Mucosa of descending colon (tissue), 3 donors: ENCODE data around the gene CHRM1. TPM values are rescaled to one million over a fixed set of nuclear protein-coding genes. Genes with fewer than 3 reads are reported as not detected.

Experiments used
- ATAC-seq: fragments of 200-7000 bp; cut with Tn5 transposase; one replicate; pipeline ENCODE4 v1.9.1; 2020; ENCODE audit warnings: mild to moderate bottlenecking, moderate library complexity
- DNase-seq, 3 donors: peaks; one replicate each; pipeline ENCODE4 v3.0.0-alpha.2; 2020
- H3K36me3 ChIP-seq: fragments of 200-600 bp; one replicate; pipeline ENCODE4 v1.8.0; 2021; ENCODE audit warnings: low read depth, mild to moderate bottlenecking
- H3K4me1 ChIP-seq: fragments of 200-600 bp; one replicate; pipeline ENCODE4 v1.8.0; 2021; ENCODE audit warnings: low read depth, mild to moderate bottlenecking
- H3K4me3 ChIP-seq: fragments of 200-600 bp; one replicate; pipeline ENCODE4 v1.8.0; 2021; ENCODE audit warnings: mild to moderate bottlenecking
- H3K9me3 ChIP-seq: fragments of 200-600 bp; one replicate; pipeline ENCODE4 v1.8.0; 2021; ENCODE audit warnings: mild to moderate bottlenecking
- CTCF ChIP-seq: fragments of 200-600 bp; IDR thresholded peaks from one replicate; pipeline ENCODE4 v1.8.0; 2022; ENCODE audit warnings: antibody characterized with exemption, mild to moderate bottlenecking
- intact Hi-C, 2 donors: fragments of 100-400 bp; cut with DNase I in 1 of 2; cut with micrococcal nuclease in 1 of 2; formaldehyde crosslinking; loops; one replicate each; pipeline versions ENCODE4 v1.11.0 to v1.11.1; 2022; cut with DNase I, micrococcal nuclease
- total RNA-seq, 3 donors: library from RNA; stranded (reverse); fragmentation: NEBNext Ultra II Directional in 2 of 3; extraction: Animal tissue kit (Norgen Biotek cat#: 25700) in 2 of 3; gene quantifications; one replicate each; pipeline versions ENCODE4 v1.2.1 to v1.2.4, GENCODE V29; 2021 to 2023
- donor health status: DM: no; HTN: no; CAD: no; lungs with moderate emphysema.
- donor health status: DM: no; HTN: no; CAD: no.
- donor health status: DM: no; HTN: yes; CAD: no.

Gene CHRM1
- total RNA-seq, 3 donors from 2014 or later, result 0.89 to 1.4 (median 0.96) TPM

- ATAC-seq (no peak), DNase-seq (no peak)
- no peak for TF ChIP-seq CTCF
- intact Hi-C loops, result no loop called here
- H3K4me3 ChIP-seq, result no peak overlapping the region
- peaks cover 11% of the 10 kb centered on the region for H3K4me1 ChIP-seq
- H3K9me3 ChIP-seq, result no peaks in the 10 kb centered on the region
- no peaks in the 10 kb centered on the region for H3K36me3 ChIP-seq
These were observed 9.0 kb upstream of the CHRM1 start for GRCh38 chr11:62930157-62930556.

- no peaks in the 10 kb centered on the region for H3K36me3 ChIP-seq
- no peak overlapping the region for H3K4me3 ChIP-seq
- ATAC-seq (no peak), DNase-seq (no peak)
- no peaks in the 10 kb centered on the region for H3K9me3 ChIP-seq
- peaks cover 20% of the 10 kb centered on the region for H3K4me1 ChIP-seq
- TF ChIP-seq CTCF, result no peak
- intact Hi-C loops, result no loop called here
These were observed 6.8 kb upstream of the CHRM1 start for GRCh38 chr11:62928011-62928410.

GRCh38 chr11:62926680-62927455 is 5.7 kb upstream of the CHRM1 start:
- no peak for ATAC-seq
- Histone ChIP-seq H3K4me1 (peaks cover 20% of the 10 kb centered on the region), H3K36me3 (no peaks in the 10 kb centered on the region), H3K4me3 (no peak overlapping the region), H3K9me3 (no peaks in the 10 kb centered on the region)
- intact Hi-C loops, result no loop called here
- no peak for DNase-seq
- no peak for TF ChIP-seq CTCF

- DNase-seq (no peak), ATAC-seq (peak; percentile 4)
- intact Hi-C loops, result no loop called here
These were observed 4.8 kb upstream of the CHRM1 start for GRCh38 chr11:62925745-62926679.

GRCh38 chr11:62925308-62925707 is 4.1 kb upstream of the CHRM1 start:
- peaks cover 25% of the 10 kb centered on the region for H3K4me1 ChIP-seq
- TF ChIP-seq CTCF, result no peak
- intact Hi-C loops, result no loop called here

More at GRCh38 chr11:62925745-62926679, 4.8 kb upstream of the CHRM1 start:
- H3K4me3 ChIP-seq, result no peak overlapping the region
- H3K4me1 ChIP-seq, result peaks cover 24% of the 10 kb centered on the region
- no peak for TF ChIP-seq CTCF
- H3K36me3 ChIP-seq, result no peaks in the 10 kb centered on the region
- no peaks in the 10 kb centered on the region for H3K9me3 ChIP-seq

More at GRCh38 chr11:62925308-62925707, 4.1 kb upstream of the CHRM1 start:
- DNase-seq (no peak), ATAC-seq (no peak)
- Histone ChIP-seq H3K36me3 (no peaks in the 10 kb centered on the region), H3K4me3 (no peak overlapping the region), H3K9me3 (no peaks in the 10 kb centered on the region)
